ENCODE results near the gene ERBB2.

Gene ERBB2

DNA sequence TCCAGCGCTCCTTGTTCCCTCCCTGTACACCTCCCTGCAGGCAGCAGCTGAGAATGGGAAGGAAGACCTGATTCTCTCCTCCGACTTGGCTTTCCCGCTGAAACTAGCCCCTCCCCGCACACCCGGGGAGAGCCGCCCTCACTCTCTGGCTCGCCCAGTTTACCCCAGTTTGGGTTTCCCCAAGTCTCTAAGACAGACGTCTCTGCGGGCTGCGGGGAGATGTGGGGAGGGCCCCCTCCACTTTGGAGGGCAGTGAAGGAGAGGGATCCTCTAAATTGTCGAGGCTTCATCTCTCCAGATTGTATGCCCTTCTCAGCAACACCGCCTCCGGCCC lies 38.7 kb downstream of the ERBB2 start:
- Histone ChIP-seq H3K9me3 (replicated peaks in 1 of 2; ENCODE audit: control insufficient read depth in 2 of 2, insufficient read depth in 1 of 2, low read depth in 1 of 2, low read length in 2 of 2) (no peaks in the 10 kb centered on the region), H2BK15ac (ENCODE audit: low read length) (no peak overlapping the region), H3K23ac (ENCODE audit: low read depth, low read length, poor library complexity) (no peak overlapping the region), H4K8ac (ENCODE audit: low read depth, low read length) (no peak overlapping the region), H3K14ac (ENCODE audit: low read length) (no peak overlapping the region), H2AK5ac (ENCODE audit: low read depth, low read length) (no peak overlapping the region), H3K36me3 (replicated peaks in 1 of 2; ENCODE audit: control insufficient read depth in 2 of 2, insufficient read depth in 2 of 2, low read length in 2 of 2) (no peaks in the 10 kb centered on the region), H3K18ac (ENCODE audit: low read length) (peak overlapping the region; percentile 3), H3K27ac (replicated peaks; ENCODE audit: low read length) (no peak overlapping the region), H3K4ac (ENCODE audit: low read length) (no peak overlapping the region), H2BK120ac (ENCODE audit: low read depth, low read length) (no peak overlapping the region), H2BK12ac (ENCODE audit: low read length) (no peak overlapping the region), H3K79me1 (ENCODE audit: low read depth, low read length) (no peaks in the 10 kb centered on the region), H4K91ac (ENCODE audit: low read depth, low read length, poor library complexity) (no peak overlapping the region), H3K9ac (ENCODE audit: low read depth, low read length, poor library complexity) (no peak overlapping the region), H3K27me3 (ENCODE audit: control insufficient read depth in 3 of 3, insufficient read depth in 3 of 3, low read depth in 1 of 3, low read length in 3 of 3) (peaks cover 0 to 81% (median 26%) of the 10 kb centered on the region in 3 experiments), H3K4me3 (ENCODE audit: low read length in 2 of 2) (peak overlapping the region in 1 of 2 donors; percentile 76), H3K4me1 (ENCODE audit: control insufficient read depth in 2 of 2, insufficient read depth in 1 of 2, low read depth in 1 of 2, low read length in 2 of 2) (peaks cover 14 to 20% of the 10 kb centered on the region in 2 donors), H2AFZ (ENCODE audit: low read length) (peak overlapping the region; percentile 91), H3K4me2 (ENCODE audit: insufficient read depth, low read length, poor library complexity, severe bottlenecking) (peak overlapping the region; percentile 94), H2BK5ac (ENCODE audit: low read length) (no peak overlapping the region)
- no CpG with 5 or more reads among the region's 13 CpGs for WGBS, 2 donors (ENCODE audit: extremely low coverage in 2 of 2, insufficient read length in 2 of 2, insufficient replicate concordance in 1 of 2)
- no peak for DNase-seq (ENCODE audit: low spot score)

- Histone ChIP-seq H4K8ac (ENCODE audit: low read depth, low read length) (no peak overlapping the region), H3K14ac (ENCODE audit: low read length) (peak overlapping the region; percentile 75), H2BK120ac (ENCODE audit: low read depth, low read length) (peak overlapping the region; percentile 75), H3K23ac (ENCODE audit: low read depth, low read length, poor library complexity) (no peak overlapping the region), H3K18ac (ENCODE audit: low read length) (peak overlapping the region; percentile 91), H4K91ac (ENCODE audit: low read depth, low read length, poor library complexity) (peak overlapping the region; percentile 99), H2BK15ac (ENCODE audit: low read length) (peak overlapping the region; percentile 69), H3K36me3 (replicated peaks in 1 of 2; ENCODE audit: control insufficient read depth in 2 of 2, insufficient read depth in 2 of 2, low read length in 2 of 2) (no peaks in the 10 kb centered on the region), H2AFZ (ENCODE audit: low read length) (peak overlapping the region; percentile 91), H3K4ac (ENCODE audit: low read length) (no peak overlapping the region), H3K9me3 (replicated peaks in 1 of 2; ENCODE audit: control insufficient read depth in 2 of 2, insufficient read depth in 1 of 2, low read depth in 1 of 2, low read length in 2 of 2) (no peaks in the 10 kb centered on the region), H3K9ac (ENCODE audit: low read depth, low read length, poor library complexity) (peak overlapping the region; percentile 56), H3K4me2 (ENCODE audit: insufficient read depth, low read length, poor library complexity, severe bottlenecking) (peak overlapping the region; percentile 94), H3K27ac (replicated peaks; ENCODE audit: low read length) (no peak overlapping the region), H2BK5ac (ENCODE audit: low read length) (peak overlapping the region; percentile 19), H3K4me1 (ENCODE audit: control insufficient read depth in 2 of 2, insufficient read depth in 1 of 2, low read depth in 1 of 2, low read length in 2 of 2) (peaks cover 14 to 20% of the 10 kb centered on the region in 2 donors), H3K79me1 (ENCODE audit: low read depth, low read length) (no peaks in the 10 kb centered on the region), H2AK5ac (ENCODE audit: low read depth, low read length) (peak overlapping the region; percentile 95), H3K27me3 (ENCODE audit: control insufficient read depth in 3 of 3, insufficient read depth in 3 of 3, low read depth in 1 of 3, low read length in 3 of 3) (peaks cover 0 to 88% (median 26%) of the 10 kb centered on the region in 3 experiments), H2BK12ac (ENCODE audit: low read length) (no peak overlapping the region), H3K4me3 (ENCODE audit: low read length in 2 of 2) (peak overlapping the region in 1 of 2 donors; percentile 76)
- no peak for DNase-seq (ENCODE audit: low spot score)
- WGBS, 2 donors (ENCODE audit: extremely low coverage in 2 of 2, insufficient read length in 2 of 2, insufficient replicate concordance in 1 of 2) = no CpG with 5 or more reads among the region's 32 CpGs
Observed at GRCh38 chr17:39738983-39739884, 39.4 kb downstream of the ERBB2 start.

GRCh38 chr17:39739885-39740356 lies 40.1 kb downstream of the ERBB2 start:
- Histone ChIP-seq H3K27ac (replicated peaks; ENCODE audit: low read length) (no peak overlapping the region), H3K4me3 (ENCODE audit: low read length in 2 of 2) (no peak overlapping the region), H3K36me3 (replicated peaks in 1 of 2; ENCODE audit: control insufficient read depth in 2 of 2, insufficient read depth in 2 of 2, low read length in 2 of 2) (no peaks in the 10 kb centered on the region), H2AK5ac (ENCODE audit: low read depth, low read length) (peak overlapping the region; percentile 95), H2BK120ac (ENCODE audit: low read depth, low read length) (peak overlapping the region; percentile 48), H3K18ac (ENCODE audit: low read length) (peak overlapping the region; percentile 75), H4K91ac (ENCODE audit: low read depth, low read length, poor library complexity) (no peak overlapping the region), H3K79me1 (ENCODE audit: low read depth, low read length) (no peaks in the 10 kb centered on the region), H3K9ac (ENCODE audit: low read depth, low read length, poor library complexity) (no peak overlapping the region), H3K27me3 (ENCODE audit: control insufficient read depth in 3 of 3, insufficient read depth in 3 of 3, low read depth in 1 of 3, low read length in 3 of 3) (peaks cover 0 to 95% (median 26%) of the 10 kb centered on the region in 3 experiments), H2BK12ac (ENCODE audit: low read length) (peak overlapping the region; percentile 86), H3K23ac (ENCODE audit: low read depth, low read length, poor library complexity) (no peak overlapping the region), H3K4ac (ENCODE audit: low read length) (no peak overlapping the region), H3K4me2 (ENCODE audit: insufficient read depth, low read length, poor library complexity, severe bottlenecking) (peak overlapping the region; percentile 30), H3K4me1 (ENCODE audit: control insufficient read depth in 2 of 2, insufficient read depth in 1 of 2, low read depth in 1 of 2, low read length in 2 of 2) (peaks cover 14 to 20% of the 10 kb centered on the region in 2 donors), H2AFZ (ENCODE audit: low read length) (peak overlapping the region; percentile 77), H4K8ac (ENCODE audit: low read depth, low read length) (no peak overlapping the region), H2BK15ac (ENCODE audit: low read length) (peak overlapping the region; percentile 69), H3K9me3 (replicated peaks in 1 of 2; ENCODE audit: control insufficient read depth in 2 of 2, insufficient read depth in 1 of 2, low read depth in 1 of 2, low read length in 2 of 2) (no peaks in the 10 kb centered on the region), H3K14ac (ENCODE audit: low read length) (peak overlapping the region; percentile 75), H2BK5ac (ENCODE audit: low read length) (peak overlapping the region; percentile 19)
- no CpG with 5 or more reads among the region's 9 CpGs for WGBS, 2 donors (ENCODE audit: extremely low coverage in 2 of 2, insufficient read length in 2 of 2, insufficient replicate concordance in 1 of 2)
- no peak for DNase-seq (ENCODE audit: low spot score)

All from neuronal stem cell (in vitro differentiated cells).